HTR-8/SVneo (cell line): ENCODE measurements around the gene SPSB4.

ENCODE experiments used
- DNase-seq: peaks from one replicate; pipeline ENCODE4 v3.0.0; 2011; ENCODE audit warnings: low spot score, mixed read lengths; ENCODE audit not compliant: insufficient read length
- FAIRE-seq: peaks from 2 replicates; lab custom pipeline; 2011; peaks lifted over from hg19 to GRCh38; lab: Jason Lieb, UNC

The SPSB4 gene

DNA sequence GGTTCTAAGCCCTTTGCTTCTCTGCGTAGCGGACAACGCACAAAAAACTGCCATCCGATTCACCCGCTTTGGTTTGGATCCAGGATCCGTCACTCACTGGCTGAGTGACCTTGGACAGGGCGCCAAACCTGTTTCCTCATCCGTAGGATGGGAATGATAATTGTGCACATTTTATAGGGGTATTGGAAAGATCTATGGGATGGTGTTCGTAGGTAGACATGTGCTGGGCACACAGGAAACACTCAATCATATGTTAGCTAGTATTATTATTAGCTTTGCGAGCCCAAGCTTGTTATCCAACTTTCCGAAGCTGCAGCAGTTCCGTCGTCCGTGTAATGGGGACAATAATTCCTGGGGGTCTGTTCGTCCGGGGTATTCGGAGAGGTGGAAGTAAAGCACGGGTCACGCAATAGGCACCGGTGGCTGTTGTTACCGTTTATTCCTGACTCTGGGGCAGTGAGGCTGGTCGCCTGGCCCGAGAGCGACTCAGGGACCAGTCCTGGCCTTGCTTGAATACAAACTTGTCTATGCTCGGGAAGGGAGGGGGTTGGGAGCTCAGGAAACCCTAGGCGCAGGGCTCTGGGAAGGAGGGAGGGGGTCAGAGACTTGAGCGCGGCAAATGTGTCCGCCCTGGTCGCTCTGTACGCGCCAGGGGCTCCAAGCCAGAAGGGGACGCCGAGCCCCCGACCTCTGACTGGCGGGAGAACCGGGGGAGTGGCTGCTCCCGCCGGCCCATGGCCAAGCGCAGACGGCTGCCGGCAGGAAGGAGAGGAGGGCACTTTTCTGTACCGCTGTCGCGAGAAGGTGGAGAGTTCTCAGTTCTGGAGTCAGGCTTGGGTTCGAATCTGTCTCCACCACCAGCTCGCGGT, 1.3 kb downstream of the SPSB4 start:
- FAIRE-seq (no peak), DNase-seq (peak; percentile 26)

- FAIRE-seq (no peak), DNase-seq (no peak)
Observed at GRCh38 chr3:141055136-141055535, 4.0 kb downstream of the SPSB4 start.

GRCh38 chr3:141055536-141056445, 4.6 kb downstream of the SPSB4 start:
- DNase-seq (no peak), FAIRE-seq (no peak)

GRCh38 chr3:141056751-141057171, 5.6 kb downstream of the SPSB4 start:
- DNase-seq: no peak

DNA sequence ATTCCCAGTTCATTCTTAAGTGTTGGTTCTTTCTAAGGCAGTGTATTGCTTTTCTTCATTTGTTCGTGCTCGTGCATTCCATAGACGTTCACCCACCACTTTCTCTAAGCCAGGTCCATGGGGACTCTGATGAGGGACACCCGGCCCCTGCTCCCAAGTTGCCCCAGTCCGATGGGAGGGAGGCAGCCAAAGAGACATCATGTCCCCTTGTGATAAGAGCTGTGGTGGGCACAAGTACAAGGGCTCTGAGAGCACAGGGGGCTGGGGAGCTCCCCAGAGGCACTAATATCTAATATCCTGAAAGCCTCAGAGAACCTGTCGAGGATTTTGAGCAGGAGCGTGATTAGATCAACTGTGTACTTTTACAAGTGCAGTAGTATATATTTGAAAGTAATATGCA, 6.3 kb downstream of the SPSB4 start:
- no peak for FAIRE-seq
- DNase-seq: no peak

More at GRCh38 chr3:141056751-141057171, 5.6 kb downstream of the SPSB4 start:
- peak; percentile 26 for FAIRE-seq

- no peak for DNase-seq
- no peak for FAIRE-seq
Observed at GRCh38 chr3:141057946-141058800, 7.0 kb downstream of the SPSB4 start.

DNA sequence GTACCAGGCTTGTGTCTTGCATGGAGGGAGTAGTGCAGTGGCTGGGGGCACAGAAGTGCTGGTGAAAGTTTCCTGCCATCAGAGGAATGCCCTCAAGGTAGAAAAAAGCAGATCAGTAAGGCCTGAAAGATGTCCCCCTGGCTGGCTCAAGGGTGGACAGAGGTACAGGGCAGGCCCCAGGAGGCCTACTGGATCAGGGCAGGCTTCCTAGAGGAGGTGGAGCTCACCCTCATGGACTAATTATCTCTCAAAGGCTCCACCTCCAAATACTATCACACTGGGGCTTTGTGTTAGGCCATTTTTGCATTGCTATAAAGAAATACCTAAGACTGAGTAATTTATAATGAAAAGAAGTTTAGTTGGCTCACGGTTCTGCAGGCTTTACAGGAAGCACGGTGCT, 7.8 kb downstream of the SPSB4 start:
- DNase-seq: no peak
- FAIRE-seq: no peak

DNA sequence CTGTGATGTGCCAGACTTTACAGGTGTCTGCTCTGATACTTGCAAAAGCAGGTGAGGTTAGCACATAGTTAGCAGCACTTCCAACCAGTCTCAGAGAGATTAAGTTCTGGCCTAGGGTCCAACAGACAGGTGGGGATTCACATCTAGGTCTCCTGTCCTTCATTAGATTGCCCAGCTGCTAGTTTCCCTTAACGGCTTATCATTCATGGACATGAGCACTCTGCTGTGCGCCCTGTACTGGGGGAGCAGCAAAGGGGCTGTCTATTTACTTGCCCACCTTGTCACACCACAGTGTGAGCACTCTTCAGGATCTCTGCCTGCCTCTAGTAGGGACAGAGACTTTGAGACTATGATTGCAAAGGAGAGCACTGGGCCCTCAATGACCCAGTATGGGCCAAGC, 8.7 kb downstream of the SPSB4 start:
- FAIRE-seq (no peak), DNase-seq (no peak)

DNA sequence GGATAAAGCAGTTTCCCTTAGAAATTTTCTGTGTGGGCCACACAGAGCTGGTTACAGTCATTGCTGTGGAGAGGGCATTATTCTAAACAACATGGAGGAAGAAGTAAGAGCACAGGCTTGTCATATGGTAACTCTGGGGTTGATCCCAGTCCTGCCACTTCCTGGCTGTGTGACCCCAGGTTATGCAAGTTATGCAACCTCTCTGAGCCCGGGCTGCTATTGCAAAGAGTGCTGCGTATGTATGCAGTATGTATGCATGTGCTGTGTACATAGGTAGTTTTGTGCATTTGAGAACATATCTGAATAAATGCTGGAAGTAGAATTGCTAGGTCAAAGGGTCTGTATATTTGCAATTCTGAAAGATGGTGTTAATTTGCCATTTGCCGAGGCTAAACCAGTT, 9.2 kb downstream of the SPSB4 start:
- DNase-seq (no peak), FAIRE-seq (no peak)

- no peak for FAIRE-seq
- DNase-seq: no peak
Observed at GRCh38 chr3:141063831-141064230, 12.7 kb downstream of the SPSB4 start.

DNA sequence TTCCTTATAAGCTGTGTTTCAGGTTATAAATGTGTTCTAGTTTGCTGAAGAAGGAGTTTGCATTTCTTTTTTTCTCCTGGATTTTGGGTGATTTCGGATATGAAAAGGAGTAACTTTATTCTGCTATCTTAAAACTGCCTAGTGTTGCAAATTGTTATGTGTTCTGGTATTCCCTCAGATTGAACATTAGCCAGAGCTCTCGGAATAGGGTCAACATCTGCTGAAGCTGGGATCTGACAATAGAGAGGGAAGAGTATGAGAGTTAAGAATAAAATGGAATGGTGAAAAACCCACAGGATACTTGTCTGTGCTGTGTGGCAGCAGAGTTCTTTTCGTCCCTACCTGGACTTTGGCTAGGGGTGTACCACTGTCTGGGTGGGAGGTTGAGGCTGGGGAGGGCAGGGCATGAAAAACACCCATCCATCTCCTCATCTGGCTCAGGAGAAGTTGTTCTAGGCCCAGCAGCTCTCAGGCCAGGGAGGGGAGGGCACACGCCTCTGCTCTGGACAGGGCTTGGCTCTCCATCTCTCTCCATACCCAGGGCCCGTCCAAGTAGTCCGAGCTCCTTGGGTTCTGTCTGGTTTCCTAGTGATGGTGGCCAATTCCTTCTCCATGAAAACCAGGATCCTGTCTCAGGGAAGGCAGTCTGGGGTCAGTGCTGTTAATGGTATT, 13.2 kb downstream of the SPSB4 start:
- DNase-seq (no peak), FAIRE-seq (no peak)

- no peak for FAIRE-seq
- no peak for DNase-seq
Observed at GRCh38 chr3:141065258-141065657, 14.1 kb downstream of the SPSB4 start.

GRCh38 chr3:141065841-141066805, 15.0 kb downstream of the SPSB4 start:
- DNase-seq (no peak), FAIRE-seq (no peak)

DNA sequence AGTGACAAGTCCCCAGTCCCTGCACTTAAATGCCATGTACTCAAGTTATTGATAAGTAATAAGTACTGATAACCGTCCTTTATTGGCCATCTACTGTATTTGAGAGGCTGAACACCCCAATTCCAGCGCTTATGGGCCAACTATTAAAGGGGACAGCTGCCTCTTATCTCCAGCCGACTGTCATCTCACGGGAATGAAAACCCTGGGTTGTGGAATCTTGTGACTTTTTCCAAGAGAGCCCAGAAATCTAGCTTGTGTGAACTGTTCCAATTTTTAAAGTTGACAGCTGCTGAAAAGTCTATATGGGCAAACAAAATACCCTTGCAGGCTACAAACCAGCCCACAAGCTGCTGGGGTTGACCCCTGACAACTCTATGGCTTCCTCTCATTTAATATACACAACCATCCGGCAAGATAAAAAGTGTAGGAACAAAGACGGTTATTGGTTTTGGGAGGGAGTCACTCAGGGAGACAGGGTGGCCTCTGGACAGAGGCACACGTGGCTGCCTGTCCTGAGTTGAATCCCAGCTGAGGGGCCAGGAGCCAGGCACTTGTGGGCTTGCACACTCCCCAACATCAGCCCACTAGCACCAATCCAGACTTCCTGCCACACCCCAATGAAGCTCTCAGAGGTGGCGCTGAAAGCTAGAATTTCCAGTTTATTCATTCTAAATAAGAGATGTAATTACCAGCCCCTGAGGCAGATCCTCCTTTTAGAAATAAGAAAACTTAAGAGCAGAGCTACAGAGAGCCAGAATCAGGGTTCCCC, 16.2 kb downstream of the SPSB4 start:
- FAIRE-seq: no peak
- no peak for DNase-seq

GRCh38 chr3:141070229-141070628, 19.1 kb downstream of the SPSB4 start:
- no peak for DNase-seq
- FAIRE-seq: no peak

GRCh38 chr3:141070727-141071357, 19.7 kb downstream of the SPSB4 start:
- no peak for FAIRE-seq

GRCh38 chr3:141071681-141072260, 20.6 kb downstream of the SPSB4 start:
- DNase-seq (no peak), FAIRE-seq (peak; percentile 36)

More at GRCh38 chr3:141070727-141071357, 19.7 kb downstream of the SPSB4 start:
- no peak for DNase-seq
